Measurements from ENCODE around the gene LRRC8D. TPM values are rescaled to one million over a fixed set of nuclear protein-coding genes. Genes with fewer than 3 reads are reported as not detected.

LRRC8D gene
- polyA plus RNA-seq, 3 donors = 28.0 to 43.8 (median 42.9) TPM

DNA sequence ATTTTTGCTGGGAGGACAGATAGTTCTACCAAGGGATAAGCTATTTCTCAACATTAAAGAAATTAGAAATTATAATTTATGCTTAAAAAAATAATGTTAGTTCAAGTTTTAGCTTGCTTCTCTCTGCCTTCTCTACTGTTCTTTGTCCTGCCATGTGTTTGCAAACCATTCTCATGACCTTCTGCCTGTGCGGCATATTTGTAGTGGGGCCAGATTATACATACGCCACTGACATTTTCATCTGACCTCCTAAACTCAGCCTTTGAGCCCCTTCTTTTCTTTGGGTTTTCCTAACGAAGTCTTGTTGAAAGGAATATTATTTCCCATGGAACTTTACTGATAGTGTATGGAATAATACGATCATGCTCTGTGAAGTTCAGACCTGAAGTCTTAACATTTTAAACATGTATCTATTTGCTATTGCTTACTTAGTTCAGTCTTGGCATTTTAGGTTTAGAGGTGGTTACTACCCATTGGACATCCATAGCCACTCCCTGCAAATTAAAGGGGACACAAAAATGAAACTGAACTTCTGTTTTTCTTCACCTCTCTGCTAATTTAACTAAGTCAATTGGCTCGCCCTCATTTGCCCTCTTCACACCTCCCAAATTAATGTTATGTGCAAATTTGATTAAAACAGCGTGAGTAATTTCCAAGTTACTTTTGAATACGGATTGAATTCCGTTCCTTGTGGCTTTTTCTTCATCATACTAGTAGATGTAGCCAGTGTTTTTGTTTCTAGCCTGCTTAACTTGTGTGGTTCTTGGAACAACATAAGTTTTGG lies 15.6 kb downstream of the LRRC8D start:
- Histone ChIP-seq H3K79me2 (ENCODE audit: insufficient read depth, low read length) (peaks cover 100% of the 10 kb centered on the region), H3K4me2 (replicated peaks; ENCODE audit: extremely low read depth, low read length, poor library complexity, severe bottlenecking) (no peak overlapping the region), H3K4me3 (replicated peaks in 1 of 3; ENCODE audit: low read depth in 2 of 3, low read length in 3 of 3) (no peak overlapping the region), H2AFZ (ENCODE audit: insufficient read depth, low read depth, low read length, poor library complexity, severe bottlenecking) (no peak overlapping the region), H3K9me3 (replicated peaks in 1 of 2; ENCODE audit: control insufficient read depth in 1 of 2, insufficient read depth in 1 of 2, low read length in 2 of 2) (no peaks in the 10 kb centered on the region), H3K4me1 (ENCODE audit: control insufficient read depth in 1 of 2, insufficient read depth in 2 of 2, low read length in 2 of 2) (peaks cover 27 to 31% of the 10 kb centered on the region in 2 donors), H3K9ac (ENCODE audit: insufficient read depth, low read length, poor library complexity, severe bottlenecking) (no peak overlapping the region), H3K36me3 (replicated peaks in 1 of 2; ENCODE audit: control insufficient read depth in 1 of 2, insufficient read depth in 2 of 2, low read length in 2 of 2) (peaks cover 6 to 27% of the 10 kb centered on the region in 2 donors), H3K27me3 (ENCODE audit: control insufficient read depth in 2 of 2, insufficient read depth in 2 of 2, low read length in 2 of 2) (no peaks in the 10 kb centered on the region), H4K20me1 (ENCODE audit: insufficient read depth, low read length) (peaks cover 100% of the 10 kb centered on the region), H3K27ac (ENCODE audit: low read depth in 1 of 2, low read length in 2 of 2) (peak overlapping the region in 1 of 2 donors; percentile 30)
- H3K36me3 Mint-ChIP-seq = peaks cover 12 to 27% of the 10 kb centered on the region in 2 donors
- H3K9me3 Mint-ChIP-seq = peaks cover 0 to 2% (median 0%) of the 10 kb centered on the region in 7 donors
- H3K27ac Mint-ChIP-seq = peak overlapping the region in 3 of 7 donors; percentile 4 to 52 (median 10)
- H3K4me3 Mint-ChIP-seq = no peak overlapping the region
- intact Hi-C loops (cut with micrococcal nuclease) = no loop called here
- WGBS (ENCODE audit: insufficient coverage) = 100% methylated on average over 1 of the region's 8 CpGs
- H3K27me3 Mint-ChIP-seq (ENCODE audit: low read depth in 3 of 3) = no peaks in the 10 kb centered on the region
- H3K4me1 Mint-ChIP-seq = peaks cover 77% of the 10 kb centered on the region
- no peak for DNase-seq
- TF ChIP-seq CTCF (IDR thresholded peaks at IDR 0.05) = no peak

DNA sequence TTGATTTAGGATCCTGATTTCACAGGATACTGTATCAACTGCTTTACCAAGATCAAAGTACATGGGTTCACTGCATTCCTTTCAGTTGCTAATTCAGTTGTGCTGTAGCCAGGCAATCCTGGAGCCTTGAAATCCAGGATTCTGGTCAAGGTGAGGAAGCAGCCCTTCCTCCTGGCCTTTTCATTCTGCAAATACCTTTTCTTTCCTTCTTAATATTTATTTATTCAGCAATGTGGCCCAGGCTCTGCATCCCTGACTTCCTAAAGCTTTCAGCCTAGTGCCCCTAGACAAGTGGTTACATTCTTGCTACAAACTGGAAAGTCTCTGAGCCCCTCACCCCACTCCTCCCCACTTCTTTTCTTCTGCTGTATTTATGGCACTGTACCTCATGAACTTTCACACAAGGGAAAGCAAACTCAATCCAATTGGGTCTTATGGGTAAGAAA lies 16.2 kb downstream of the LRRC8D start:
- H3K79me2 ChIP-seq (ENCODE audit: insufficient read depth, low read length) = peaks cover 100% of the 10 kb centered on the region
- peaks cover 77% of the 10 kb centered on the region for H3K4me1 Mint-ChIP-seq
- no peak overlapping the region for H2AFZ ChIP-seq (ENCODE audit: insufficient read depth, low read depth, low read length, poor library complexity, severe bottlenecking)
- peaks cover 21 to 25% of the 10 kb centered on the region in 2 donors for H3K4me1 ChIP-seq (ENCODE audit: control insufficient read depth in 1 of 2, insufficient read depth in 2 of 2, low read length in 2 of 2)
- peak overlapping the region in 3 of 7 donors; percentile 10 to 71 (median 37) for H3K27ac Mint-ChIP-seq
- peak overlapping the region in 1 of 2 donors; percentile 30 for H3K27ac ChIP-seq (ENCODE audit: low read depth in 1 of 2, low read length in 2 of 2)
- H3K27me3 ChIP-seq (ENCODE audit: control insufficient read depth in 2 of 2, insufficient read depth in 2 of 2, low read length in 2 of 2) = no peaks in the 10 kb centered on the region
- TF ChIP-seq CTCF (IDR thresholded peaks at IDR 0.05) = no peak
- DNase-seq = no peak
- no peak overlapping the region for H3K9ac ChIP-seq (ENCODE audit: insufficient read depth, low read length, poor library complexity, severe bottlenecking)
- intact Hi-C loops (cut with micrococcal nuclease) = no loop called here
- H3K4me3 Mint-ChIP-seq = no peak overlapping the region
- H4K20me1 ChIP-seq (ENCODE audit: insufficient read depth, low read length) = peaks cover 100% of the 10 kb centered on the region
- H3K9me3 ChIP-seq (replicated peaks in 1 of 2; ENCODE audit: control insufficient read depth in 1 of 2, insufficient read depth in 1 of 2, low read length in 2 of 2) = no peaks in the 10 kb centered on the region
- peaks cover 6 to 29% of the 10 kb centered on the region in 2 donors for H3K36me3 ChIP-seq (replicated peaks in 1 of 2; ENCODE audit: control insufficient read depth in 1 of 2, insufficient read depth in 2 of 2, low read length in 2 of 2)
- no peak overlapping the region for H3K4me2 ChIP-seq (replicated peaks; ENCODE audit: extremely low read depth, low read length, poor library complexity, severe bottlenecking)
- no peak overlapping the region for H3K4me3 ChIP-seq (replicated peaks in 1 of 3; ENCODE audit: low read depth in 2 of 3, low read length in 3 of 3)
- no peaks in the 10 kb centered on the region for H3K27me3 Mint-ChIP-seq (ENCODE audit: low read depth in 3 of 3)
- H3K36me3 Mint-ChIP-seq = peaks cover 12 to 27% of the 10 kb centered on the region in 2 donors
- peaks cover 0 to 2% (median 0%) of the 10 kb centered on the region in 7 donors for H3K9me3 Mint-ChIP-seq
